ENCODE data around the gene BBS9. TPM values are rescaled to one million over a fixed set of nuclear protein-coding genes. Genes with fewer than 3 reads are reported as not detected.

BBS9 gene
- total and polyA plus RNA-seq, 2 experiments from 2014 or later, result 27.2 to 66.1 TPM

DNA sequence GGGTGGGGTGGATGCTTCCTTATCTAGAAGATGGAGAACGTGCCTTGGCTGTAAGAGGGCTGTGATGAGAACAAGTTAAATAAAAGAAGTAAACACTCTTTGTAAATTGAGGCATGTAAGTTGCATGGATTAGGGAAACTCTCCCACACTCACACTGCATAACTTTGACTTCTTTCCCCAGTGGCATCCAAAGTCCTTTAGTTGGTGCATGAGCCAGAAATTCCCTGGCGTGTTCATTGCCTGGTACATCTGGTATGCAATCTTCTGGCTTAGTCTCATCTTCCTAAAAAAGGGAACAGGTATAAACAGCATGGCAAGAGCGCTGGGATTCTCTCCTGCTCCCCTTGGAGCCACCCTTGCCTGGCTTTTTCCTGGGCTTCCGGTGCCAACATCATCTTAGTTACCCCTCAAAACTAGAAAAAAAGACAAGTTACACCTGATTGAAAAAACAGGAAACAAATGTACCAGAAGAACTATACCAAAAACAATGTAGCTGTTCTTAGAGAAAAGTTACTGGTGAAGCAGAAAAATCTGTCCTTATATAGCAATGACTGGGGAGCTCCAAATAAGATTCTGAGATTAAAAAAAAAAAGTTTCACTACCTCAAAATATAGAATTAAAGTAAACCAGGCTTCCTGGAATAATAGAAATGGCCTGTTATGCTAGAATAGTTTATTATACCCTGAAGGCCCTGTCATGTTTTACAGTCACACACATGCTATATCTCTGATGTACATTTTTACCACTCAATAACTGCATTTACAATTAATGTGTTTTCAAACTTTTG lies 30.0 kb upstream of the BBS9 start:
- Histone ChIP-seq H3K36me3 (ENCODE audit: insufficient read depth) (peaks cover 32% of the 10 kb centered on the region), H3K4me1 (ENCODE audit: insufficient read depth) (no peaks in the 10 kb centered on the region), H3K79me2 (replicated peaks; ENCODE audit: insufficient read depth) (peaks cover 16% of the 10 kb centered on the region), H3F3A (replicated peaks; ENCODE audit: low read depth) (no peaks in the 10 kb centered on the region), H3K27ac (ENCODE audit: low read depth) (no peak overlapping the region), H3K4me3 (no peak overlapping the region), H3K9me2 (ENCODE audit: insufficient read depth) (no peaks in the 10 kb centered on the region), H4K20me1 (replicated peaks; ENCODE audit: insufficient read depth) (peaks cover 16% of the 10 kb centered on the region), H3K27me3 (ENCODE audit: insufficient read depth) (no peaks in the 10 kb centered on the region), H3K4me2 (no peak overlapping the region), H2AFZ (no peak overlapping the region)
- DNase-seq (ENCODE audit: low spot score), result no peak
- TF ChIP-seq ZNF114 (CRISPR knock-in tag; IDR thresholded peaks at IDR 0.05), result no peak
- no peak for TF ChIP-seq NANOG (IDR thresholded peaks at IDR 0.05; ENCODE audit: borderline replicate concordance)
- TF ChIP-seq, protein P1, sequence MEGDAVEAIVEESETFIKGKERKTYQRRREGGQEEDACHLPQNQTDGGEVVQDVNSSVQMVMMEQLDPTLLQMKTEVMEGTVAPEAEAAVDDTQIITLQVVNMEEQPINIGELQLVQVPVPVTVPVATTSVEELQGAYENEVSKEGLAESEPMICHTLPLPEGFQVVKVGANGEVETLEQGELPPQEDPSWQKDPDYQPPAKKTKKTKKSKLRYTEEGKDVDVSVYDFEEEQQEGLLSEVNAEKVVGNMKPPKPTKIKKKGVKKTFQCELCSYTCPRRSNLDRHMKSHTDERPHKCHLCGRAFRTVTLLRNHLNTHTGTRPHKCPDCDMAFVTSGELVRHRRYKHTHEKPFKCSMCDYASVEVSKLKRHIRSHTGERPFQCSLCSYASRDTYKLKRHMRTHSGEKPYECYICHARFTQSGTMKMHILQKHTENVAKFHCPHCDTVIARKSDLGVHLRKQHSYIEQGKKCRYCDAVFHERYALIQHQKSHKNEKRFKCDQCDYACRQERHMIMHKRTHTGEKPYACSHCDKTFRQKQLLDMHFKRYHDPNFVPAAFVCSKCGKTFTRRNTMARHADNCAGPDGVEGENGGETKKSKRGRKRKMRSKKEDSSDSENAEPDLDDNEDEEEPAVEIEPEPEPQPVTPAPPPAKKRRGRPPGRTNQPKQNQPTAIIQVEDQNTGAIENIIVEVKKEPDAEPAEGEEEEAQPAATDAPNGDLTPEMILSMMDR (conservative IDR thresholded peaks at IDR 0.05; ENCODE audit: low read depth in 2 of 2), result no peak
- TF ChIP-seq ZNF331 (CRISPR knock-in tag; IDR thresholded peaks at IDR 0.05; ENCODE audit: low read depth), result no peak
- TF ChIP-seq CREB1 (CRISPR knock-in tag; IDR thresholded peaks at IDR 0.05; ENCODE audit: low read depth), result no peak
- TF ChIP-seq, protein P2, sequence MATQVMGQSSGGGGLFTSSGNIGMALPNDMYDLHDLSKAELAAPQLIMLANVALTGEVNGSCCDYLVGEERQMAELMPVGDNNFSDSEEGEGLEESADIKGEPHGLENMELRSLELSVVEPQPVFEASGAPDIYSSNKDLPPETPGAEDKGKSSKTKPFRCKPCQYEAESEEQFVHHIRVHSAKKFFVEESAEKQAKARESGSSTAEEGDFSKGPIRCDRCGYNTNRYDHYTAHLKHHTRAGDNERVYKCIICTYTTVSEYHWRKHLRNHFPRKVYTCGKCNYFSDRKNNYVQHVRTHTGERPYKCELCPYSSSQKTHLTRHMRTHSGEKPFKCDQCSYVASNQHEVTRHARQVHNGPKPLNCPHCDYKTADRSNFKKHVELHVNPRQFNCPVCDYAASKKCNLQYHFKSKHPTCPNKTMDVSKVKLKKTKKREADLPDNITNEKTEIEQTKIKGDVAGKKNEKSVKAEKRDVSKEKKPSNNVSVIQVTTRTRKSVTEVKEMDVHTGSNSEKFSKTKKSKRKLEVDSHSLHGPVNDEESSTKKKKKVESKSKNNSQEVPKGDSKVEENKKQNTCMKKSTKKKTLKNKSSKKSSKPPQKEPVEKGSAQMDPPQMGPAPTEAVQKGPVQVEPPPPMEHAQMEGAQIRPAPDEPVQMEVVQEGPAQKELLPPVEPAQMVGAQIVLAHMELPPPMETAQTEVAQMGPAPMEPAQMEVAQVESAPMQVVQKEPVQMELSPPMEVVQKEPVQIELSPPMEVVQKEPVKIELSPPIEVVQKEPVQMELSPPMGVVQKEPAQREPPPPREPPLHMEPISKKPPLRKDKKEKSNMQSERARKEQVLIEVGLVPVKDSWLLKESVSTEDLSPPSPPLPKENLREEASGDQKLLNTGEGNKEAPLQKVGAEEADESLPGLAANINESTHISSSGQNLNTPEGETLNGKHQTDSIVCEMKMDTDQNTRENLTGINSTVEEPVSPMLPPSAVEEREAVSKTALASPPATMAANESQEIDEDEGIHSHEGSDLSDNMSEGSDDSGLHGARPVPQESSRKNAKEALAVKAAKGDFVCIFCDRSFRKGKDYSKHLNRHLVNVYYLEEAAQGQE (IDR thresholded peaks at IDR 0.05; ENCODE audit: unreplicated experiment), result no peak
- no peak for TF ChIP-seq JUNB (IDR thresholded peaks at IDR 0.05; ENCODE audit: unreplicated experiment)
- TF ChIP-seq ETS1 (IDR thresholded peaks at IDR 0.05), result no peak
- no peak for TF ChIP-seq POLR2AphosphoS5 (IDR thresholded peaks at IDR 0.05; ENCODE audit: low read depth)
- TF ChIP-seq, protein P3, sequence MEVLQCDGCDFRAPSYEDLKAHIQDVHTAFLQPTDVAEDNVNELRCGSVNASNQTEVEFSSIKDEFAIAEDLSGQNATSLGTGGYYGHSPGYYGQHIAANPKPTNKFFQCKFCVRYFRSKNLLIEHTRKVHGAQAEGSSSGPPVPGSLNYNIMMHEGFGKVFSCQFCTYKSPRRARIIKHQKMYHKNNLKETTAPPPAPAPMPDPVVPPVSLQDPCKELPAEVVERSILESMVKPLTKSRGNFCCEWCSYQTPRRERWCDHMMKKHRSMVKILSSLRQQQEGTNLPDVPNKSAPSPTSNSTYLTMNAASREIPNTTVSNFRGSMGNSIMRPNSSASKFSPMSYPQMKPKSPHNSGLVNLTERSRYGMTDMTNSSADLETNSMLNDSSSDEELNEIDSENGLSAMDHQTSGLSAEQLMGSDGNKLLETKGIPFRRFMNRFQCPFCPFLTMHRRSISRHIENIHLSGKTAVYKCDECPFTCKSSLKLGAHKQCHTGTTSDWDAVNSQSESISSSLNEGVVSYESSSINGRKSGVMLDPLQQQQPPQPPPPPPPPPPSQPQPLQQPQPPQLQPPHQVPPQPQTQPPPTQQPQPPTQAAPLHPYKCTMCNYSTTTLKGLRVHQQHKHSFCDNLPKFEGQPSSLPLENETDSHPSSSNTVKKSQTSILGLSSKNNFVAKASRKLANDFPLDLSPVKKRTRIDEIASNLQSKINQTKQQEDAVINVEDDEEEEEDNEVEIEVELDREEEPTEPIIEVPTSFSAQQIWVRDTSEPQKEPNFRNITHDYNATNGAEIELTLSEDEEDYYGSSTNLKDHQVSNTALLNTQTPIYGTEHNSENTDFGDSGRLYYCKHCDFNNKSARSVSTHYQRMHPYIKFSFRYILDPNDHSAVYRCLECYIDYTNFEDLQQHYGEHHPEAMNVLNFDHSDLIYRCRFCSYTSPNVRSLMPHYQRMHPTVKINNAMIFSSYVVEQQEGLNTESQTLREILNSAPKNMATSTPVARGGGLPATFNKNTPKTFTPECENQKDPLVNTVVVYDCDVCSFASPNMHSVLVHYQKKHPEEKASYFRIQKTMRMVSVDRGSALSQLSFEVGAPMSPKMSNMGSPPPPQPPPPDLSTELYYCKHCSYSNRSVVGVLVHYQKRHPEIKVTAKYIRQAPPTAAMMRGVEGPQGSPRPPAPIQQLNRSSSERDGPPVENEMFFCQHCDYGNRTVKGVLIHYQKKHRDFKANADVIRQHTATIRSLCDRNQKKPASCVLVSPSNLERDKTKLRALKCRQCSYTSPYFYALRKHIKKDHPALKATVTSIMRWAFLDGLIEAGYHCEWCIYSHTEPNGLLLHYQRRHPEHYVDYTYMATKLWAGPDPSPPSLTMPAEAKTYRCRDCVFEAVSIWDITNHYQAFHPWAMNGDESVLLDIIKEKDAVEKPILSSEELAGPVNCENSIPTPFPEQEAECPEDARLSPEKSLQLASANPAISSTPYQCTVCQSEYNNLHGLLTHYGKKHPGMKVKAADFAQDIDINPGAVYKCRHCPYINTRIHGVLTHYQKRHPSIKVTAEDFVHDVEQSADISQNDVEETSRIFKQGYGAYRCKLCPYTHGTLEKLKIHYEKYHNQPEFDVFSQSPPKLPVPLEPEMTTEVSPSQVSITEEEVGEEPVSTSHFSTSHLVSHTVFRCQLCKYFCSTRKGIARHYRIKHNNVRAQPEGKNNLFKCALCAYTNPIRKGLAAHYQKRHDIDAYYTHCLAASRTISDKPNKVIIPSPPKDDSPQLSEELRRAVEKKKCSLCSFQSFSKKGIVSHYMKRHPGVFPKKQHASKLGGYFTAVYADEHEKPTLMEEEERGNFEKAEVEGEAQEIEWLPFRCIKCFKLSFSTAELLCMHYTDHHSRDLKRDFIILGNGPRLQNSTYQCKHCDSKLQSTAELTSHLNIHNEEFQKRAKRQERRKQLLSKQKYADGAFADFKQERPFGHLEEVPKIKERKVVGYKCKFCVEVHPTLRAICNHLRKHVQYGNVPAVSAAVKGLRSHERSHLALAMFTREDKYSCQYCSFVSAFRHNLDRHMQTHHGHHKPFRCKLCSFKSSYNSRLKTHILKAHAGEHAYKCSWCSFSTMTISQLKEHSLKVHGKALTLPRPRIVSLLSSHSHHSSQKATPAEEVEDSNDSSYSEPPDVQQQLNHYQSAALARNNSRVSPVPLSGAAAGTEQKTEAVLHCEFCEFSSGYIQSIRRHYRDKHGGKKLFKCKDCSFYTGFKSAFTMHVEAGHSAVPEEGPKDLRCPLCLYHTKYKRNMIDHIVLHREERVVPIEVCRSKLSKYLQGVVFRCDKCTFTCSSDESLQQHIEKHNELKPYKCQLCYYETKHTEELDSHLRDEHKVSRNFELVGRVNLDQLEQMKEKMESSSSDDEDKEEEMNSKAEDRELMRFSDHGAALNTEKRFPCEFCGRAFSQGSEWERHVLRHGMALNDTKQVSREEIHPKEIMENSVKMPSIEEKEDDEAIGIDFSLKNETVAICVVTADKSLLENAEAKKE (CRISPR knock-in tag; IDR thresholded peaks at IDR 0.05), result no peak
- no peaks in the 10 kb centered on the region for H3K4me1 Mint-ChIP-seq
- H3K4me3 Mint-ChIP-seq, result no peak overlapping the region
- no peak overlapping the region for H3K27ac Mint-ChIP-seq
- no peak for ATAC-seq
- peaks cover 2% of the 10 kb centered on the region for H3K27me3 Mint-ChIP-seq (ENCODE audit: insufficient read depth, low read depth, poor library complexity)
- no peaks in the 10 kb centered on the region; the same call in 2 of the 3 replicates for H3K9me3 Mint-ChIP-seq
- H3K36me3 Mint-ChIP-seq (ENCODE audit: low read depth), result peaks cover 61% of the 10 kb centered on the region

All from GM23338 (cell line).